ENCODE data around the gene PIK3R6. TPM values are rescaled to one million over a fixed set of nuclear protein-coding genes. Genes with fewer than 3 reads are reported as not detected.
"Not testable (repeated sequence)": the region's sequence is repeated elsewhere in the genome, so short reads cannot be mapped to it uniquely, and the experiment has no call there.

The PIK3R6 gene
- total RNA-seq, 1 donor from 2014 or later: 0.48 TPM

GRCh38 chr17:8894673-8895578, 27.5 kb upstream of the PIK3R6 start:
- DNase-seq (ENCODE audit: low spot score): peak; percentile 72

- no peak for DNase-seq (ENCODE audit: low spot score)
Measured at GRCh38 chr17:8894202-8894671, 26.8 kb upstream of the PIK3R6 start.

GRCh38 chr17:8893621-8894201, 26.2 kb upstream of the PIK3R6 start:
- DNase-seq (ENCODE audit: low spot score): no peak

GRCh38 chr17:8893059-8893458, 25.6 kb upstream of the PIK3R6 start:
- no peak for DNase-seq (ENCODE audit: low spot score)

- no peak for DNase-seq (ENCODE audit: low spot score)
Measured at GRCh38 chr17:8892338-8892690, 24.8 kb upstream of the PIK3R6 start.

GRCh38 chr17:8890671-8891070, 23.2 kb upstream of the PIK3R6 start:
- DNase-seq (ENCODE audit: low spot score): no peak

- no peak for DNase-seq (ENCODE audit: low spot score)
Measured at GRCh38 chr17:8889458-8890210, 22.2 kb upstream of the PIK3R6 start.

GRCh38 chr17:8888704-8889302, 21.3 kb upstream of the PIK3R6 start:
- no peak for DNase-seq (ENCODE audit: low spot score)

GRCh38 chr17:8887834-8888703, 20.6 kb upstream of the PIK3R6 start:
- DNase-seq (ENCODE audit: low spot score): peak; percentile 26

GRCh38 chr17:8887301-8887700, 19.8 kb upstream of the PIK3R6 start:
- DNase-seq (ENCODE audit: low spot score): no peak

- no peak for DNase-seq (ENCODE audit: low spot score)
Measured at GRCh38 chr17:8885967-8886684, 18.7 kb upstream of the PIK3R6 start.

- DNase-seq (ENCODE audit: low spot score): not testable (repeated sequence)
Measured at GRCh38 chr17:8885163-8885966, 17.9 kb upstream of the PIK3R6 start.

GRCh38 chr17:8884336-8884990, 17.0 kb upstream of the PIK3R6 start:
- no peak for DNase-seq (ENCODE audit: low spot score)

- no peak for DNase-seq (ENCODE audit: low spot score)
Measured at GRCh38 chr17:8883353-8883752, 15.9 kb upstream of the PIK3R6 start.

GRCh38 chr17:8881606-8882005, 14.1 kb upstream of the PIK3R6 start:
- no peak for DNase-seq (ENCODE audit: low spot score)

- DNase-seq (ENCODE audit: low spot score): no peak
Measured at GRCh38 chr17:8880466-8880865, 13.0 kb upstream of the PIK3R6 start.

GRCh38 chr17:8879410-8879809, 11.9 kb upstream of the PIK3R6 start:
- no peak for DNase-seq (ENCODE audit: low spot score)

GRCh38 chr17:8877984-8878383, 10.5 kb upstream of the PIK3R6 start:
- DNase-seq (ENCODE audit: low spot score): no peak

GRCh38 chr17:8875957-8876356, 8.5 kb upstream of the PIK3R6 start:
- DNase-seq (ENCODE audit: low spot score): no peak

All from umbilical cord (tissue), 2 donors.